CD14-positive monocyte (primary cell): ENCODE data around the gene GJC3. TPM values are rescaled to one million over a fixed set of nuclear protein-coding genes. Genes with fewer than 3 reads are reported as not detected.

Source experiments
- DNase-seq, 3 donors: peaks; one replicate each; pipeline ENCODE4 v3.0.0-alpha.2; 2011 to 2022
- H2AFZ ChIP-seq: 2 replicates; pipeline ENCODE4 v1.6.0; 2012; ENCODE audit warnings: mild to moderate bottlenecking, low read depth, low read length, inconsistent platforms; ENCODE audit not compliant: insufficient read depth, poor library complexity, severe bottlenecking
- H3K27ac ChIP-seq, 2 donors: 1 replicate in 1 of 2; 2 replicates in 1 of 2; pipeline ENCODE4 v1.5.1; 2012 to 2013; ENCODE audit warnings: low read length in 2 of 2, control low read depth in 1 of 2, inconsistent platforms in 1 of 2, low read depth in 1 of 2, mild to moderate bottlenecking in 1 of 2
- H3K27me3 ChIP-seq, 2 donors: one replicate each; pipeline versions ENCODE4 v1.6.0 to v1.6.1; 2011 to 2013; ENCODE audit warnings: low read length in 2 of 2; ENCODE audit not compliant: control insufficient read depth in 2 of 2, insufficient read depth in 2 of 2
- H3K36me3 ChIP-seq, 2 donors: replicated peaks in 1 of 2; 1 replicate in 1 of 2; 2 replicates in 1 of 2; pipeline versions ENCODE4 v1.5.1 to v1.6.1; 2012 to 2013; ENCODE audit warnings: low read length in 2 of 2, control low read depth in 1 of 2, inconsistent platforms in 1 of 2, mild to moderate bottlenecking in 1 of 2; ENCODE audit not compliant: insufficient read depth in 2 of 2, control insufficient read depth in 1 of 2
- H3K4me1 ChIP-seq, 2 donors: 1 replicate in 1 of 2; 2 replicates in 1 of 2; pipeline versions ENCODE4 v1.5.1 to v1.6.1; 2012 to 2013; ENCODE audit warnings: low read length in 2 of 2, control low read depth in 1 of 2, inconsistent platforms in 1 of 2, mild to moderate bottlenecking in 1 of 2, moderate library complexity in 1 of 2; ENCODE audit not compliant: insufficient read depth in 2 of 2, control insufficient read depth in 1 of 2
- H3K4me2 ChIP-seq: replicated peaks from 2 replicates; pipeline ENCODE3; 2012; ENCODE audit warnings: low read length, moderate library complexity, mild to moderate bottlenecking; ENCODE audit not compliant: poor library complexity, severe bottlenecking; ENCODE audit errors: extremely low read depth
- H3K4me3 ChIP-seq, 3 experiments: fragments of 200-600 bp in 1 of 3; sonication (generic) in 1 of 3; replicated peaks in 1 of 3; 1 replicate in 2 of 3; 2 replicates in 1 of 3; pipeline ENCODE4 v1.5.1; 2011 to 2013; ENCODE audit warnings: low read length in 3 of 3, mild to moderate bottlenecking in 3 of 3, control low read depth in 2 of 3, low read depth in 2 of 3, inconsistent platforms in 1 of 3, moderate library complexity in 1 of 3
- H3K79me2 ChIP-seq: 2 replicates; pipeline ENCODE4 v1.6.0; 2012; ENCODE audit warnings: mild to moderate bottlenecking, control low read depth, inconsistent platforms, low read length, moderate library complexity; ENCODE audit not compliant: insufficient read depth
- H3K9ac ChIP-seq: 2 replicates; pipeline ENCODE4 v1.6.0; 2017; ENCODE audit warnings: low read length, mild to moderate bottlenecking; ENCODE audit not compliant: insufficient read depth, poor library complexity, severe bottlenecking
- H3K9me3 ChIP-seq, 2 donors: replicated peaks in 1 of 2; 1 replicate in 1 of 2; 2 replicates in 1 of 2; pipeline versions ENCODE4 v1.5.1 to v1.6.1; 2012 to 2013; ENCODE audit warnings: low read length in 2 of 2, control low read depth in 1 of 2; ENCODE audit not compliant: control insufficient read depth in 1 of 2, insufficient read depth in 1 of 2
- H4K20me1 ChIP-seq: 2 replicates; pipeline ENCODE4 v1.6.0; 2012; ENCODE audit warnings: mild to moderate bottlenecking, low read length, control low read depth, moderate library complexity; ENCODE audit not compliant: insufficient read depth
- H3K27ac Mint-ChIP-seq, 7 donors: one replicate each; pipeline ENCODE4 v1.8.0; 2020; ENCODE audit warnings: mild to moderate bottlenecking in 7 of 7, mixed read lengths in 7 of 7, moderate library complexity in 6 of 7, inconsistent platforms in 2 of 7
- H3K27me3 Mint-ChIP-seq, 3 donors: one replicate each; pipeline ENCODE4 v1.8.0; 2021 to 2022; ENCODE audit warnings: low read depth in 3 of 3, mild to moderate bottlenecking in 3 of 3, mixed read lengths in 3 of 3, moderate library complexity in 3 of 3, inconsistent platforms in 1 of 3
- H3K36me3 Mint-ChIP-seq, 2 donors: one replicate each; pipeline ENCODE4 v1.8.0; 2020; ENCODE audit warnings: mixed read lengths in 2 of 2, inconsistent platforms in 1 of 2, mild to moderate bottlenecking in 1 of 2
- H3K4me1 Mint-ChIP-seq: one replicate; pipeline ENCODE4 v1.8.0; 2020; ENCODE audit warnings: mild to moderate bottlenecking, mixed read lengths
- H3K4me3 Mint-ChIP-seq, 2 donors: one replicate each; pipeline ENCODE4 v1.8.0; 2020; ENCODE audit warnings: mild to moderate bottlenecking in 2 of 2, mixed read lengths in 2 of 2, moderate library complexity in 1 of 2
- H3K9me3 Mint-ChIP-seq, 7 donors: one replicate each; pipeline ENCODE4 v1.8.0; 2020 to 2022; ENCODE audit warnings: mixed read lengths in 7 of 7, mild to moderate bottlenecking in 6 of 7, moderate library complexity in 6 of 7, inconsistent platforms in 2 of 7
- CTCF ChIP-seq: fragments of 200-600 bp; IDR thresholded peaks from one replicate; pipeline ENCODE4 v1.8.0; 2022; ENCODE audit warnings: antibody characterized with exemption, mild to moderate bottlenecking
- WGBS: methylation state at CpG from one replicate; pipeline ENCODE4 v1.1.5; 2013; ENCODE audit warnings: missing lambda C conversion rate; ENCODE audit not compliant: insufficient coverage; 5-methylcytosine and 5-hydroxymethylcytosine counted together
- intact Hi-C, 2 donors: fragments of 100-400 bp; cut with micrococcal nuclease; formaldehyde crosslinking; loops; one replicate each; pipeline versions ENCODE4 v1.15.0 to v1.15.1; 2023
- polyA plus RNA-seq, 3 donors: library from polyadenylated mRNA; depleted of rRNA in 1 of 3; unstranded in 2 of 3; stranded (reverse) in 1 of 3; fragments of 300-500 nt in 2 of 3; fragments of >200 nt in 1 of 3; fragmentation: Illumina TruSeq in 2 of 3; gene quantifications; 1 replicate in 2 of 3; 2 replicates in 1 of 3; pipeline ENCODE4 v1.2.3, GENCODE V29; 2012 to 2021

Gene GJC3
- polyA plus RNA-seq, 3 donors: not detected

- H3K27me3 ChIP-seq: peaks cover 0 to 3% of the 10 kb centered on the region in 2 donors
- no peak for DNase-seq
- H3K79me2 ChIP-seq: peaks cover 42% of the 10 kb centered on the region
- H3K9me3 Mint-ChIP-seq: peaks cover 0 to 3% (median 0%) of the 10 kb centered on the region in 7 donors
- H3K9ac ChIP-seq: no peak overlapping the region
- H3K27ac ChIP-seq: peak overlapping the region in 1 of 2 donors; percentile 91
- H4K20me1 ChIP-seq: peaks cover 33% of the 10 kb centered on the region
- no peaks in the 10 kb centered on the region for H3K9me3 ChIP-seq
- peak overlapping the region in 1 of 3 experiments; percentile 85 for H3K4me3 ChIP-seq
- H3K36me3 ChIP-seq: peaks cover 18 to 22% of the 10 kb centered on the region in 2 donors
- H3K4me1 ChIP-seq: peaks cover 28 to 38% of the 10 kb centered on the region in 2 donors
- no peak for TF ChIP-seq CTCF
- H3K36me3 Mint-ChIP-seq: peaks cover 34% of the 10 kb centered on the region in 2 donors
- H2AFZ ChIP-seq: peak overlapping the region; percentile 96
- peak overlapping the region; percentile 87 to 94 for H3K4me3 Mint-ChIP-seq
- H3K27me3 Mint-ChIP-seq: peaks cover 2 to 3% (median 3%) of the 10 kb centered on the region in 3 donors
- 100% methylated on average over 2 of the region's 3 CpGs for WGBS
- H3K4me2 ChIP-seq: peak overlapping the region; percentile 88
- peak overlapping the region in 6 of 7 donors; percentile 93 to 97 (median 96) for H3K27ac Mint-ChIP-seq
- H3K4me1 Mint-ChIP-seq: peaks cover 33% of the 10 kb centered on the region
- intact Hi-C loops: loop anchor here in 1 of 2 donors (5.0 kb wide), 1 partner anchor 207 kb away; the partner anchor contains the start of gene MBLAC1
Observed at GRCh38 chr7:99920149-99920548, 9.3 kb downstream of the GJC3 start.

- DNase-seq: no peak
- Histone ChIP-seq H3K27me3 (no peaks in the 10 kb centered on the region), H3K4me2 (peak overlapping the region; percentile 88), H3K36me3 (peaks cover 18 to 26% of the 10 kb centered on the region in 2 donors), H3K4me1 (peaks cover 28 to 38% of the 10 kb centered on the region in 2 donors), H4K20me1 (peaks cover 37% of the 10 kb centered on the region), H3K9ac (peak overlapping the region; percentile 94), H3K4me3 (peak overlapping the region; percentile 57 to 85 (median 68)), H3K27ac (peak overlapping the region; percentile 90 to 91), H3K79me2 (peaks cover 45% of the 10 kb centered on the region), H3K9me3 (no peaks in the 10 kb centered on the region), H2AFZ (peak overlapping the region; percentile 96)
- peaks cover 0 to 3% (median 0%) of the 10 kb centered on the region in 7 donors for H3K9me3 Mint-ChIP-seq
- peaks cover 33% of the 10 kb centered on the region for H3K4me1 Mint-ChIP-seq
- peak overlapping the region; percentile 93 to 97 (median 96) for H3K27ac Mint-ChIP-seq
- peak overlapping the region; percentile 87 to 94 for H3K4me3 Mint-ChIP-seq
- intact Hi-C loops: loop anchor here (5.0 to 10.0 kb wide), 2 partner anchors 135 to 208 kb away; partner anchors contain the start of gene MBLAC1 (in 1 of the 2)
- TF ChIP-seq CTCF: no peak
- H3K27me3 Mint-ChIP-seq: peaks cover 2 to 3% (median 3%) of the 10 kb centered on the region in 3 donors
- H3K36me3 Mint-ChIP-seq: peaks cover 36 to 37% of the 10 kb centered on the region in 2 donors
- WGBS: 71% methylated on average over 1 of the region's 4 CpGs
Observed at GRCh38 chr7:99919814-99920112, 9.7 kb downstream of the GJC3 start.
